GM12878 (cell line): ENCODE results near the gene DNMT1. TPM values are rescaled to one million over a fixed set of nuclear protein-coding genes. Genes with fewer than 3 reads are reported as not detected.

Experiments
- ATAC-seq: fragments of 200-7000 bp; cut with Tn5 transposase; 3 replicates; pipeline ENCODE4 v1.9.1; 2020; ENCODE audit warnings: mild to moderate bottlenecking, moderate library complexity
- BruUV-seq: library from RNA; stranded (reverse); fragments of 400-500 nt; replicated peaks from 2 replicates; lab custom pipeline; 2021; lab: Mats Ljungman, UMichigan
- CTCF ChIA-PET: fragments of 300-600 bp; sonication (Branson Sonifier 250); formaldehyde crosslinking; extraction: SDS; loops from one replicate; lab custom pipeline; 2021; ENCODE audit warnings: inconsistent platforms; lab: Yijun Ruan, JAX
- POLR2A ChIA-PET: fragments of 350-600 bp; formaldehyde crosslinking; extraction: SDS; loops from one replicate; lab custom pipeline; 2021; ENCODE audit warnings: inconsistent platforms; lab: Charles Lee
- RAD21 ChIA-PET: fragments of 300-600 bp; sonication (Branson Sonifier 250); formaldehyde crosslinking; loops from one replicate; lab custom pipeline; 2023; ENCODE audit warnings: antibody characterized with exemption; ENCODE audit not compliant: unreplicated experiment; lab: Charles Lee
- SMC1A ChIA-PET: fragments of 300-600 bp; sonication (Branson Sonifier 250); formaldehyde crosslinking; loops from one replicate; lab custom pipeline; 2023; ENCODE audit not compliant: unreplicated experiment, uncharacterized antibody; lab: Charles Lee
- DNase-seq: peaks from one replicate; pipeline ENCODE4 v3.0.0-alpha.2; 2011; ENCODE audit warnings: low read depth, low spot score
- FAIRE-seq: peaks from 3 replicates; lab custom pipeline; 2011; peaks lifted over from hg19 to GRCh38; lab: Jason Lieb, UNC
- H2AFZ ChIP-seq: 2 replicates; pipeline ENCODE4 v1.6.0; 2011; ENCODE audit warnings: low read depth, low read length, control low read depth; ENCODE audit not compliant: control insufficient read depth
- H3K27ac ChIP-seq: 2 replicates; pipeline ENCODE4 v1.5.1; 2011; ENCODE audit warnings: control low read depth; ENCODE audit not compliant: control insufficient read depth, insufficient read depth
- H3K27me3 ChIP-seq, 2 experiments: replicated peaks in 1 of 2; 2 replicates each; pipeline versions ENCODE4 v1.6.0 to v1.6.1; 2011; ENCODE audit warnings: low read length in 1 of 2; ENCODE audit not compliant: control insufficient read depth in 2 of 2, insufficient read depth in 2 of 2
- H3K36me3 ChIP-seq, 2 experiments: 2 replicates each; pipeline ENCODE4 v1.5.1; 2011; ENCODE audit warnings: low read length in 1 of 2; ENCODE audit not compliant: control insufficient read depth in 2 of 2, insufficient read depth in 2 of 2
- H3K4me1 ChIP-seq: 2 replicates; pipeline ENCODE4 v1.6.1; 2011; ENCODE audit warnings: mild to moderate bottlenecking, low read length, moderate library complexity, mixed read lengths; ENCODE audit not compliant: control insufficient read depth, insufficient read depth
- H3K4me2 ChIP-seq: 2 replicates; pipeline ENCODE4 v1.6.0; 2011; ENCODE audit warnings: control low read depth; ENCODE audit not compliant: control insufficient read depth, insufficient read depth
- H3K4me3 ChIP-seq: fragments of 200-600 bp; sonication (generic); 2 replicates; pipeline ENCODE4 v1.5.1; 2016
- H3K79me2 ChIP-seq: 2 replicates; pipeline ENCODE4 v1.6.0; 2011; ENCODE audit warnings: low read length; ENCODE audit not compliant: control insufficient read depth, insufficient read depth
- H3K9ac ChIP-seq: 2 replicates; pipeline ENCODE4 v1.8.0; 2011; ENCODE audit warnings: low read length, control low read depth, mixed read lengths; ENCODE audit not compliant: control insufficient read depth, insufficient read depth
- H3K9me3 ChIP-seq: replicated peaks from 3 replicates; pipeline ENCODE4 v1.5.1; 2011; ENCODE audit warnings: mild to moderate bottlenecking, low read length; ENCODE audit not compliant: control insufficient read depth, insufficient read depth
- H4K20me1 ChIP-seq: 2 replicates; pipeline ENCODE4 v1.6.0; 2011; ENCODE audit not compliant: control insufficient read depth, insufficient read depth
- HSF1 ChIP-seq: fragments of 150-350 bp; IDR thresholded peaks from 2 replicates; pipeline ENCODE4 v1.6.1; 2014; ENCODE audit warnings: mild to moderate bottlenecking, low read depth, low read length
- IKZF2 ChIP-seq, 2 experiments: fragments of 450-650 bp; IDR thresholded peaks; 2 replicates each; pipeline ENCODE4 v1.6.1; 2017; ENCODE audit warnings: mild to moderate bottlenecking in 2 of 2, moderate library complexity in 2 of 2
- LARP7 ChIP-seq: fragments of 450-650 bp; IDR thresholded peaks from 2 replicates; pipeline ENCODE4 v1.6.1; 2017; ENCODE audit warnings: mild to moderate bottlenecking
- SMAD1 ChIP-seq: fragments of 450-650 bp; IDR thresholded peaks from 2 replicates; pipeline ENCODE4 v1.6.1; 2018; ENCODE audit warnings: mild to moderate bottlenecking, low read depth; ENCODE audit not compliant: partially characterized antibody
- TBL1XR1 ChIP-seq: IDR thresholded peaks from 2 replicates; pipeline ENCODE4 v1.6.1; 2012; ENCODE audit warnings: low read depth, low read length, improper control_type of control experiment
- ZNF592 ChIP-seq: fragments of 450-650 bp; IDR thresholded peaks from 2 replicates; pipeline ENCODE4 v1.6.1; 2017; ENCODE audit warnings: mild to moderate bottlenecking, moderate library complexity
- WGBS: methylation state at CpG from one replicate; pipeline ENCODE4 v1.1.6; 2016; ENCODE audit warnings: low lambda C conversion rate; ENCODE audit not compliant: insufficient replicate concordance, insufficient coverage; ENCODE audit errors: missing lambda C conversion rate; 5-methylcytosine and 5-hydroxymethylcytosine counted together
- in situ Hi-C: fragments of 300-500 bp; cut with MboI; formaldehyde crosslinking; loops from 9 replicates; pipeline ENCODE4 v1.14.3; 2018; ENCODE audit warnings: mixed read lengths
- intact Hi-C: fragments of 100-400 bp; cut with micrococcal nuclease; formaldehyde crosslinking; loops from one replicate; pipeline ENCODE4 v1.14.2; 2022; ENCODE audit not compliant: unreplicated experiment
- polyA plus RNA-seq, 11 experiments: library from polyadenylated mRNA; depleted of rRNA in 4 of 11; unstranded in 6 of 11; stranded (reverse) in 5 of 11; fragments of >200 nt; fragmentation: Nextera tagmentation in 4 of 11; fragmentation: Illumina TruSeq in 1 of 11; extraction: Ambion mirVana in 4 of 11; extraction: Trizol in 1 of 11; gene quantifications; 1 replicate in 1 of 11; 2 replicates in 10 of 11; pipeline versions ENCODE4 v1.2.1 to v1.2.3, GENCODE V29; 2011 to 2016; ENCODE audit warnings: inconsistent platforms in 2 of 11, missing spikeins in 2 of 11, low read depth in 1 of 11
- total RNA-seq, 4 experiments: library from RNA; depleted of rRNA in 3 of 4; stranded (reverse); fragments of >200 nt in 3 of 4; fragmentation: Illumina TruSeq in 1 of 4; extraction: Trizol in 1 of 4; gene quantifications; 2 replicates each; pipeline versions ENCODE4 v1.2.1 to v1.2.3, GENCODE V29; 2013 to 2021

DNMT1 gene
- total and polyA plus RNA-seq, 10 of the 15 experiments (the other 5 are each of a cell fraction or from before 2014, with no cell fraction given) = 70.0 to 290 (median 133) TPM

DNA sequence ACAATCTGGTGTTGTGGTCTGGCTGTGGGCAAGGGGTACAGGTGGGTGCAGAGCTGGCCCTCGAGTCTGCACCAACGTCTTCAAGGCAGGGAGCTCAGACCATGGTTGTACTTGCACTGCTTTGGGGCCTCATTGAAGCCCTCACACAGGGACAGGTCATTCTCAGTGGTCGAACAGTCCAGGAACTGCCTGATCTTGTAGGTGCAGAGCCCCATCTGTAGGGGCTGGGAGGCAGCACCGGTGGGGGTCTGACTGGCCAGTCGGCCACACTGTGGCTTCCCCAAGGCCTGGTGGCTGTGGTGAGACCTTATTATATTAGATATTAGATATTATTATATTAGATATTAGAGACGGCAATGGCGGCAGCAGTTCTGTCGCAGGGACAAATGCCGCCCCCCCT, 22.3 kb upstream of the DNMT1 start:
- H3K4me3 ChIP-seq = no peak overlapping the region
- H3K79me2 ChIP-seq = peaks cover 10% of the 10 kb centered on the region
- ChIA-PET SMC1A (no interaction called here), RAD21 (no interaction called here), POLR2A (interaction anchor here (0.7 kb wide), 1 partner anchor 168 kb away, joined by 3 read pairs; no protein-coding TSS in a partner anchor), CTCF (interaction anchor here (1.6 kb wide), 1 partner anchor 33 kb away, joined by 4 read pairs; no protein-coding TSS in a partner anchor)
- no peak overlapping the region for H2AFZ ChIP-seq
- TF ChIP-seq ZNF592 = no peak
- no peak for TF ChIP-seq SMAD1
- TF ChIP-seq LARP7 = no peak
- TF ChIP-seq TBL1XR1 = no peak
- TF ChIP-seq HSF1 = no peak
- TF ChIP-seq IKZF2 (IDR thresholded peaks at IDR 0.05) = no peak
- H3K27ac ChIP-seq = no peak overlapping the region
- intact Hi-C loops (no loop called here), in situ Hi-C loops (no loop called here)
- ATAC-seq = no peak
- peaks cover 35% of the 10 kb centered on the region for H3K4me1 ChIP-seq
- no peaks in the 10 kb centered on the region for H4K20me1 ChIP-seq
- H3K9ac ChIP-seq = no peak overlapping the region
- no peak for DNase-seq
- 77% methylated on average over 9 of the region's 9 CpGs for WGBS
- no peak for FAIRE-seq
- H3K4me2 ChIP-seq = no peak overlapping the region
- no peaks in the 10 kb centered on the region; the same call in 2 of the 3 replicates for H3K9me3 ChIP-seq
- no TSS peak for BruUV-seq
- H3K36me3 ChIP-seq = 0 out of 4 replicates have a peak, but pooled peaks cover 0 to 4% of the 10 kb centered on the region in 2 experiments
- no peaks in the 10 kb centered on the region for H3K27me3 ChIP-seq
